NCI-H2081 treated with DMSO at 0.1 percent for 48 hours (cell line): ENCODE data around the gene FAT1.

Source experiments
- DNase-seq: peaks from one replicate; lab custom pipeline; 2025; lab: John Stamatoyannopoulos, UW

FAT1 gene

GRCh38 chr4:186606591-186606992, 117.1 kb downstream of the FAT1 start:
- DNase-seq: no peak

GRCh38 chr4:186605261-186605865, 118.3 kb downstream of the FAT1 start:
- no peak for DNase-seq

- DNase-seq: no peak
These were observed 119.4 kb downstream of the FAT1 start for GRCh38 chr4:186604124-186604807.

GRCh38 chr4:186602978-186603377, 120.7 kb downstream of the FAT1 start:
- no peak for DNase-seq

- DNase-seq: no peak
These were observed 124.2 kb downstream of the FAT1 start for GRCh38 chr4:186599483-186599882.

GRCh38 chr4:186598686-186599085, 125.0 kb downstream of the FAT1 start:
- no peak for DNase-seq

GRCh38 chr4:186596850-186597390, 126.7 kb downstream of the FAT1 start:
- no peak for DNase-seq

GRCh38 chr4:186596346-186596745, 127.3 kb downstream of the FAT1 start:
- no peak for DNase-seq

GRCh38 chr4:186593587-186593973, 130.1 kb downstream of the FAT1 start:
- DNase-seq: no peak

GRCh38 chr4:186592966-186593586, 130.6 kb downstream of the FAT1 start:
- no peak for DNase-seq

- no peak for DNase-seq
These were observed 131.2 kb downstream of the FAT1 start for GRCh38 chr4:186592445-186592844.

- DNase-seq: no peak
These were observed 132.0 kb downstream of the FAT1 start for GRCh38 chr4:186591651-186592050.

- no peak for DNase-seq
These were observed 135.2 kb downstream of the FAT1 start for GRCh38 chr4:186588503-186588902.

GRCh38 chr4:186587416-186588018, 136.1 kb downstream of the FAT1 start:
- DNase-seq: no peak

- no peak for DNase-seq
These were observed 137.5 kb downstream of the FAT1 start for GRCh38 chr4:186586205-186586604.

- DNase-seq: no peak
These were observed 138.7 kb downstream of the FAT1 start for GRCh38 chr4:186584912-186585311.

GRCh38 chr4:186581421-186581820, 142.2 kb downstream of the FAT1 start:
- DNase-seq: no peak

GRCh38 chr4:186580669-186581068, 143.0 kb downstream of the FAT1 start:
- no peak for DNase-seq

- DNase-seq: no peak
These were observed 153.3 kb downstream of the FAT1 start for GRCh38 chr4:186570193-186570996.

- no peak for DNase-seq
These were observed 154.0 kb downstream of the FAT1 start for GRCh38 chr4:186569533-186570192.

GRCh38 chr4:186566068-186566467, 157.6 kb downstream of the FAT1 start:
- no peak for DNase-seq
